Thyroid gland (tissue), 4 donors: ENCODE measurements around the gene IRF2BPL. TPM values are rescaled to one million over a fixed set of nuclear protein-coding genes. Genes with fewer than 3 reads are reported as not detected.

Experiments used
- DNase-seq, 2 donors: peaks; one replicate each; pipeline ENCODE4 v3.0.0-alpha.2; 2019
- H3K27ac ChIP-seq, 3 donors: fragments of 200-600 bp; sonication (generic); 1 replicate in 2 of 3; 2 replicates in 1 of 3; pipeline ENCODE4 v1.5.1; 2016 to 2019; ENCODE audit warnings: mild to moderate bottlenecking in 1 of 3, moderate library complexity in 1 of 3
- H3K27me3 ChIP-seq: fragments of 200-600 bp; sonication (generic); one replicate; pipeline ENCODE4 v1.5.1; 2019
- H3K36me3 ChIP-seq, 2 donors: fragments of 200-600 bp; sonication (generic); one replicate each; pipeline ENCODE4 v1.5.1; 2016 to 2019
- H3K4me1 ChIP-seq, 2 donors: fragments of 200-600 bp; sonication (generic); one replicate each; pipeline ENCODE4 v1.5.1; 2017 to 2019
- H3K4me3 ChIP-seq, 3 donors: fragments of 200-600 bp; sonication (generic); replicated peaks in 1 of 3; 1 replicate in 2 of 3; 2 replicates in 1 of 3; pipeline ENCODE4 v1.5.1; 2016; ENCODE audit warnings: mild to moderate bottlenecking in 1 of 3
- H3K9me3 ChIP-seq: fragments of 200-600 bp; sonication (generic); one replicate; pipeline ENCODE4 v1.5.1; 2017
- POLR2A ChIP-seq, 2 donors: fragments of 450-650 bp; IDR thresholded peaks; one replicate each; pipeline ENCODE4 v1.6.1; 2017; ENCODE audit warnings: antibody characterized with exemption in 2 of 2, mild to moderate bottlenecking in 2 of 2, moderate library complexity in 1 of 2
- WGBS, 2 donors: methylation state at CpG; one replicate each; pipeline ENCODE4 v1.1.5; 2017; 5-methylcytosine and 5-hydroxymethylcytosine counted together
- intact Hi-C: fragments of 100-400 bp; cut with DNase I; formaldehyde crosslinking; loops from one replicate; pipeline ENCODE4 v1.15.1; 2023
- total RNA-seq, 4 donors: library from RNA; depleted of rRNA; stranded (reverse); fragments of >200 nt; gene quantifications; one replicate each; pipeline ENCODE4 v1.2.3, GENCODE V29; 2016
- TF ChIP-seq, protein P1 (sequence below), 6 experiments: fragments of 200-600 bp in 3 of 6; fragments of 450-650 bp in 3 of 6; sonication (generic) in 3 of 6; IDR thresholded peaks; one replicate each; pipeline ENCODE4 v1.5.1; 2016 to 2019; ENCODE audit warnings: antibody characterized with exemption in 6 of 6, mild to moderate bottlenecking in 2 of 6, inconsistent platforms in 1 of 6, moderate library complexity in 1 of 6

IRF2BPL gene
- total RNA-seq, 4 donors from 2014 or later = 43.9 to 103 (median 78.4) TPM

DNA sequence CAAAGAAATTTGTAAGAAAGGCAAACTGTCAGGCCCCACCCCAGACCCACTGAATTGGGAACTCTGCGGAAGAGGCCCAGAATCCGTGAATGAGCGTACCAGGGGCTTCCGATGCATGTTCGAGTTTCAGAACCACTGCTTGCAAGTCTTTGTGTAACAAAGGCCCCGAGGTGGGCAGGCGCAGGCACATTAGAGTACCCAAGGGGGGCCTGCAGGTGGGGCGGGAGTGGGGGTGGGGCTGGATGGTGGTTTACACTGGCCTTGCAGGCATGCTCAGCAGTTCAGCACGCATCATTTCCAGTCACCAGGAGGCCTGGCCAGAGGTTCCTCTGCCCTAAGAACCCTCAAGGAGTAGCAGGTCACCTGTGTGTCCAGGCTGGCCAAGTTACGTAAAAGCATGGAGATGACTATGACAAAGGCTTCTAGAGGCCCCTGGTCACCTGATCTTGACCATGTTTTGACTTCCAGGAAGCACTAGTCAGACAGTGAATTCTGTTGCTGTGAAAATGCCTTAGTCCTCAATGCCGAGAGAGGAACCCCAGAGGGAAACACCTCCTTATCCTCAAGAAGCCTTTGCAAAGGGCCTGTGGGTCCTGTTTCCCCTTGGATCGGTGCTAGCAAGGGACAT is 33.2 kb upstream of the IRF2BPL start:
- H3K9me3 ChIP-seq = no peaks in the 10 kb centered on the region
- no peak overlapping the region for H3K4me3 ChIP-seq
- no peaks in the 10 kb centered on the region for H3K36me3 ChIP-seq
- no peaks in the 10 kb centered on the region for H3K27me3 ChIP-seq
- H3K4me1 ChIP-seq = no peaks in the 10 kb centered on the region
- intact Hi-C loops = no loop called here
- no peak for DNase-seq
- no peak overlapping the region for H3K27ac ChIP-seq
- no peak for TF ChIP-seq POLR2A (IDR thresholded peaks at IDR 0.05)
- TF ChIP-seq, protein P1, sequence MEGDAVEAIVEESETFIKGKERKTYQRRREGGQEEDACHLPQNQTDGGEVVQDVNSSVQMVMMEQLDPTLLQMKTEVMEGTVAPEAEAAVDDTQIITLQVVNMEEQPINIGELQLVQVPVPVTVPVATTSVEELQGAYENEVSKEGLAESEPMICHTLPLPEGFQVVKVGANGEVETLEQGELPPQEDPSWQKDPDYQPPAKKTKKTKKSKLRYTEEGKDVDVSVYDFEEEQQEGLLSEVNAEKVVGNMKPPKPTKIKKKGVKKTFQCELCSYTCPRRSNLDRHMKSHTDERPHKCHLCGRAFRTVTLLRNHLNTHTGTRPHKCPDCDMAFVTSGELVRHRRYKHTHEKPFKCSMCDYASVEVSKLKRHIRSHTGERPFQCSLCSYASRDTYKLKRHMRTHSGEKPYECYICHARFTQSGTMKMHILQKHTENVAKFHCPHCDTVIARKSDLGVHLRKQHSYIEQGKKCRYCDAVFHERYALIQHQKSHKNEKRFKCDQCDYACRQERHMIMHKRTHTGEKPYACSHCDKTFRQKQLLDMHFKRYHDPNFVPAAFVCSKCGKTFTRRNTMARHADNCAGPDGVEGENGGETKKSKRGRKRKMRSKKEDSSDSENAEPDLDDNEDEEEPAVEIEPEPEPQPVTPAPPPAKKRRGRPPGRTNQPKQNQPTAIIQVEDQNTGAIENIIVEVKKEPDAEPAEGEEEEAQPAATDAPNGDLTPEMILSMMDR (IDR thresholded peaks at IDR 0.05) = no peak
- whole genome bisulfite sequencing, 2 donors = 91 to 96% methylated on average over 9 to 10 of the region's 12 CpGs

DNA sequence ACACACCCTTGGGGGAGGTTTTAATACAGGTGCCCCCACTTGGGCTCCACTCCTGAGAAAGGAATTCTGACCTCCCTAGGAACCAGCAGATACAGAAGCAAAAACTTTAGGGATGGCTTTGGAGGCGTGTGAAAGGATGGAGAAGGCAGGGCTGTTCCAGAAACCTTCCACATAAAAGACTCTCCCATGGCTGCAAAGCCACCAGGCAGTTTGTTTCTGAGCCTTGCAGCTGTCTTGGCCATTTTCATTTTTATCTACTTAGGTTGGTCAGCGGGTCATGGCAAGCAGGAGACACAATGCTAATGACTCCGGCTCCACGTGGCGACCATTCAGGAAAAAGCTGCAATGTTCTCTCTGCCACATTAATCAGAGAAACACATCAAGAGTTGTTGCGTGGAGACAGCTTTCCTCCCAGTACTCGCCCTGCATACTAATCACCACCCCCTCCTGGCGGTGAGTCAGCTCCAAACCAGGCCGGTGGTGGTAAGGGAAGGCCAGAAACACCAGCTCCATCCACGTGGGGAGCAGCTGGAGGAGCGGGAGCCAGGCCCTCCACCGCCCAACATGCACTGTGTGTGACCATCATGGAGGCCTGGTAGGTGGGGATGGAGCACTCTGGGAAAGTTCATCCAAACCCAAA is 30.9 kb upstream of the IRF2BPL start:
- Histone ChIP-seq H3K36me3 (no peaks in the 10 kb centered on the region), H3K4me1 (no peaks in the 10 kb centered on the region), H3K27me3 (no peaks in the 10 kb centered on the region), H3K27ac (no peak overlapping the region), H3K4me3 (no peak overlapping the region), H3K9me3 (no peaks in the 10 kb centered on the region)
- DNase-seq = no peak
- no peak for TF ChIP-seq POLR2A (IDR thresholded peaks at IDR 0.05)
- TF ChIP-seq, protein P1 (IDR thresholded peaks at IDR 0.05) = no peak
- intact Hi-C loops = no loop called here
- WGBS, 2 donors = 62 to 79% methylated on average over 8 to 11 of the region's 12 CpGs

DNA sequence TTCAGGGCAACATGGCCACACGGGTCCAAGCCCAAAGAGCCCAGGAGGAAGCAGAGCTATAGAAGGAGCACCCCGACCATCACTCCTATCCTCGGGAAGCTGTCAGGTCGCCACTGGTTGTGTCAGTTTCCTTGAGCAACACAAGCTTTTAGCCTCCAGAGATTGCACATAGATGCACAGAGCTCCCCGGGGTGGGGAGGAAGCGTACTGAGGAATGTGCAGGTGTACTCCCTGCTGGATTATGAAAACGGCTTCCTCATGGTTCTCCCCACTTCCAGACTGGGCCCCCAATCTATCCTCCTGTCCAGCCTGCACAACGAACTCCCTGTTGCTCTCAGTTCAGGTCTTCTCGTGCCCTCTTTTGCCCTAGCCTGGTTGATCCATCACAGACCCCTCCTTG is 30.3 kb upstream of the IRF2BPL start:
- intact Hi-C loops = no loop called here
- no peak overlapping the region for H3K27ac ChIP-seq
- H3K36me3 ChIP-seq = no peaks in the 10 kb centered on the region
- H3K9me3 ChIP-seq = no peaks in the 10 kb centered on the region
- no peak for DNase-seq
- WGBS, 2 donors = 86 to 90% methylated on average over 9 of the region's 9 CpGs
- TF ChIP-seq, protein P1 (IDR thresholded peaks at IDR 0.05) = no peak
- no peak for TF ChIP-seq POLR2A (IDR thresholded peaks at IDR 0.05)
- no peaks in the 10 kb centered on the region for H3K27me3 ChIP-seq
- H3K4me1 ChIP-seq = no peaks in the 10 kb centered on the region
- no peak overlapping the region for H3K4me3 ChIP-seq

DNA sequence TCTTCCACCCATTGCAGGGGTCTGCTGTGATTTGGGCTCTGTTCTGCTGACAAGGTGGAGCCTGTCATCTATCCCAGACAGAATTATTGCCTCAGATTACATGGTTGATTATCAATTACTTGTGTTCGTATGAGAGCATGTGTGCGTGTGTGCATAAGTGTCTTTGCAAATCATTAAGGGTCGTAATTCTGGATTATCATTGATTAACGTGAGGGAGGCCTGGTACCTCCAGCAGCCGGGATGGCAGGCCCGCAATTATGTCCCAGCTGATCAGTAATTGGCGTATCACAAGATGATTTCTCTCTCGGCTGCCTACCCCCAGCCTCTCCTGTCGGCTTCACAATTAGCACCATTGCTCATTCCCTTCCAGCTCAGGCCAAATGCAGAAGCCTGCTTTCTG is 29.6 kb upstream of the IRF2BPL start:
- H3K36me3 ChIP-seq = no peaks in the 10 kb centered on the region
- WGBS, 2 donors = 92 to 95% methylated on average over 9 of the region's 9 CpGs
- no peaks in the 10 kb centered on the region for H3K27me3 ChIP-seq
- intact Hi-C loops = no loop called here
- no peak for DNase-seq
- H3K4me3 ChIP-seq = no peak overlapping the region
- peaks cover 0 to 2% of the 10 kb centered on the region in 2 donors for H3K4me1 ChIP-seq
- no peak overlapping the region for H3K27ac ChIP-seq
- TF ChIP-seq POLR2A (IDR thresholded peaks at IDR 0.05) = no peak
- TF ChIP-seq, protein P1 (IDR thresholded peaks at IDR 0.05) = no peak
- no peaks in the 10 kb centered on the region for H3K9me3 ChIP-seq

DNA sequence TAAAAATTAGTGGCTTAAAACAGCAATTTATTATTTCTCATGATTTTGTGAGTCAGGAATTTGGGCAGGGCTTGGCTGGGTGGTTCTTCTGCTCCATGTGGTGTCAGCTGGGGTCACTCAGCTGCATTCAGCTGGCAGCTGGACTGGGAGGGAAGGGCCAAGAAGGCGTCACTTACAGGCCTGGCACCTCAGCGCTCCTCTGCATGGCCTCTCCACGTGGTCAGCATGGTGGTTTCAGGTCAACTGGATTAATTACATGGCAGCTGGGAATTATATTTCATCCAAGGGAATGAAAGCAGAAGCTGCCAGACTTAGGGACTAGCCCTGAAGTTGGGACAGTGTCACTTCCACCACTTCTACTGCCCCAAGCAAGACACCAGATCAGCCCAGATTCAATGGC is 27.5 kb upstream of the IRF2BPL start:
- no peak overlapping the region for H3K4me3 ChIP-seq
- H3K36me3 ChIP-seq = no peaks in the 10 kb centered on the region
- H3K4me1 ChIP-seq = peaks cover 3 to 17% of the 10 kb centered on the region in 2 donors
- WGBS, 2 donors = 87 to 89% methylated on average over 3 of the region's 3 CpGs
- no peak overlapping the region for H3K27ac ChIP-seq
- intact Hi-C loops = no loop called here
- TF ChIP-seq, protein P1 (IDR thresholded peaks at IDR 0.05) = no peak
- TF ChIP-seq POLR2A (IDR thresholded peaks at IDR 0.05) = no peak
- DNase-seq = no peak
- no peaks in the 10 kb centered on the region for H3K27me3 ChIP-seq
- H3K9me3 ChIP-seq = no peaks in the 10 kb centered on the region
